B cell (primary cell): ENCODE results near the gene INPP4A. TPM values are rescaled to one million over a fixed set of nuclear protein-coding genes. Genes with fewer than 3 reads are reported as not detected.

ENCODE experiments used
- ATAC-seq: fragments of 200-7000 bp; cut with Tn5 transposase; one replicate; pipeline ENCODE4 v1.10.0; 2021; ENCODE audit warnings: low read depth, mild to moderate bottlenecking, moderate number of reproducible peaks, moderate library complexity
- CTCF ChIA-PET: fragments of 350-600 bp; sonication (Branson Sonifier 250); formaldehyde crosslinking; loops from one replicate; lab custom pipeline; 2021; ENCODE audit warnings: antibody characterized with exemption, inconsistent platforms; lab: Charles Lee
- POLR2A ChIA-PET: fragments of 350-600 bp; sonication (Branson Sonifier 250); formaldehyde crosslinking; loops from one replicate; lab custom pipeline; 2021; ENCODE audit warnings: antibody characterized with exemption; lab: Charles Lee
- DNase-seq: peaks from one replicate; pipeline ENCODE4 v3.0.0; 2013
- H2AFZ ChIP-seq: 2 replicates; pipeline ENCODE4 v1.6.1; 2012; ENCODE audit warnings: mild to moderate bottlenecking, low read depth, low read length; ENCODE audit not compliant: insufficient read depth, poor library complexity, severe bottlenecking
- H3K27ac ChIP-seq, 2 donors: 1 replicate in 1 of 2; 2 replicates in 1 of 2; pipeline ENCODE4 v1.5.1; 2012 to 2013; ENCODE audit warnings: low read length in 2 of 2, mild to moderate bottlenecking in 2 of 2, moderate library complexity in 1 of 2
- H3K27me3 ChIP-seq, 4 experiments: fragments of 200-600 bp in 1 of 4; sonication (generic) in 1 of 4; replicated peaks in 1 of 4; 1 replicate in 2 of 4; 2 replicates in 2 of 4; pipeline versions ENCODE4 v1.6.1 to v1.7.0; 2013 to 2016; ENCODE audit warnings: low read length in 3 of 4, mild to moderate bottlenecking in 2 of 4, mixed read lengths in 1 of 4, moderate library complexity in 1 of 4; ENCODE audit not compliant: insufficient read depth in 4 of 4, control insufficient read depth in 3 of 4; ENCODE audit errors: control extremely low read depth in 1 of 4
- H3K36me3 ChIP-seq, 2 experiments: replicated peaks in 1 of 2; 1 replicate in 1 of 2; 2 replicates in 1 of 2; pipeline versions ENCODE4 v1.6.1 to v1.7.1; 2013; ENCODE audit warnings: low read length in 1 of 2; ENCODE audit not compliant: insufficient read depth in 2 of 2, control insufficient read depth in 1 of 2; ENCODE audit errors: control extremely low read depth in 1 of 2, extremely low read depth in 1 of 2
- H3K4me1 ChIP-seq, 2 donors: fragments of 200-600 bp in 1 of 2; sonication (generic) in 1 of 2; 1 replicate in 1 of 2; 2 replicates in 1 of 2; pipeline versions ENCODE4 v1.5.1 to v1.6.1; 2013 to 2017; ENCODE audit warnings: low read length in 2 of 2; ENCODE audit not compliant: control insufficient read depth in 2 of 2, insufficient read depth in 2 of 2
- H3K4me2 ChIP-seq: replicated peaks from 2 replicates; pipeline ENCODE3; 2012; ENCODE audit warnings: mild to moderate bottlenecking, low read depth, low read length; ENCODE audit not compliant: poor library complexity, severe bottlenecking
- H3K4me3 ChIP-seq, 5 experiments: fragments of 200-600 bp in 1 of 5; sonication (generic) in 1 of 5; 1 replicate in 3 of 5; 2 replicates in 2 of 5; pipeline versions ENCODE4 v1.5.1 to v1.7.0; 2011 to 2016; ENCODE audit warnings: low read length in 4 of 5, mild to moderate bottlenecking in 4 of 5, low read depth in 2 of 5, control low read depth in 1 of 5, moderate library complexity in 1 of 5; ENCODE audit not compliant: insufficient read depth in 1 of 5; ENCODE audit errors: control extremely low read depth in 1 of 5, extremely low read depth in 1 of 5
- H3K79me2 ChIP-seq: fragments of 200-600 bp; sonication (generic); one replicate; pipeline ENCODE4 v1.6.0; 2016; ENCODE audit warnings: low read length; ENCODE audit not compliant: control insufficient read depth, insufficient read depth
- H3K9ac ChIP-seq: fragments of 200-600 bp; sonication (generic); 2 replicates; pipeline ENCODE4 v1.6.1; 2017; ENCODE audit warnings: mild to moderate bottlenecking, low read length, moderate library complexity
- H3K9me3 ChIP-seq, 3 donors: one replicate each; pipeline versions ENCODE4 v1.6.1 to v1.7.1; 2013; ENCODE audit warnings: low read length in 2 of 3; ENCODE audit not compliant: control insufficient read depth in 2 of 3, insufficient read depth in 1 of 3; ENCODE audit errors: control extremely low read depth in 1 of 3
- H4K20me1 ChIP-seq: 2 replicates; pipeline ENCODE4 v1.6.0; 2012; ENCODE audit warnings: mild to moderate bottlenecking, low read length; ENCODE audit not compliant: insufficient read depth, control insufficient read depth, poor library complexity, severe bottlenecking
- H3K27ac Mint-ChIP-seq: one replicate; pipeline ENCODE4 v1.8.0; 2021; ENCODE audit warnings: mixed read lengths
- H3K27me3 Mint-ChIP-seq: one replicate; pipeline ENCODE4 v1.8.0; 2021; ENCODE audit warnings: mixed read lengths
- H3K4me1 Mint-ChIP-seq: one replicate; pipeline ENCODE4 v1.8.0; 2021; ENCODE audit warnings: mixed read lengths
- H3K4me3 Mint-ChIP-seq: one replicate; pipeline ENCODE4 v1.8.0; 2021; ENCODE audit warnings: mixed read lengths
- H3K9me3 Mint-ChIP-seq: one replicate; pipeline ENCODE4 v1.8.0; 2022; ENCODE audit warnings: mixed read lengths; ENCODE audit not compliant: insufficient read depth
- EZH2 ChIP-seq: IDR thresholded peaks from 2 replicates; pipeline ENCODE4 v1.6.1; 2012; ENCODE audit warnings: borderline replicate concordance, low read depth, mild to moderate bottlenecking, moderate library complexity, low read length; ENCODE audit not compliant: insufficient read depth, poor library complexity, severe bottlenecking
- WGBS: methylation state at CpG from one replicate; pipeline ENCODE4 v1.1.5; 2013; ENCODE audit warnings: missing lambda C conversion rate; ENCODE audit not compliant: insufficient coverage; 5-methylcytosine and 5-hydroxymethylcytosine counted together
- intact Hi-C: fragments of 100-400 bp; cut with micrococcal nuclease; formaldehyde crosslinking; loops from one replicate; pipeline ENCODE4 v1.10.0; 2022
- polyA plus RNA-seq: library from polyadenylated mRNA; depleted of rRNA; stranded (reverse); fragments of >200 nt; gene quantifications from 2 replicates; pipeline ENCODE4 v1.2.3, GENCODE V29; 2012
- total RNA-seq, 2 donors: library from RNA; stranded (reverse); fragments of 120-200 nt in 1 of 2; gene quantifications; 1 replicate in 1 of 2; 2 replicates in 1 of 2; pipeline versions ENCODE4 v1.2.3 to v1.2.4, GENCODE V29; 2013 to 2022
- TF ChIP-seq, protein P1 (sequence below): fragments of 200-600 bp; IDR thresholded peaks from one replicate; pipeline ENCODE4 v1.8.0; 2022; ENCODE audit warnings: antibody characterized with exemption, mild to moderate bottlenecking

Gene INPP4A
- total and polyA plus RNA-seq, 2 donors (not counting 1 experiment from before 2014, with no cell fraction given): 10.7 to 22.5 TPM

GRCh38 chr2:98445177-98445682 lies 572 bp downstream of the INPP4A start:
- no peaks in the 10 kb centered on the region for H3K27me3 Mint-ChIP-seq
- no peaks in the 10 kb centered on the region for H3K9me3 Mint-ChIP-seq
- Histone ChIP-seq H3K9ac (peak overlapping the region; percentile 84), H3K79me2 (peaks cover 40% of the 10 kb centered on the region), H4K20me1 (no peaks in the 10 kb centered on the region), H3K4me1 (peaks cover 13 to 16% of the 10 kb centered on the region in 2 donors), H3K4me2 (peak overlapping the region; percentile 92), H3K4me3 (peak overlapping the region; percentile 42 to 89 (median 71)), H3K9me3 (peaks cover 0 to 7% (median under 1%) of the 10 kb centered on the region in 3 donors), H3K27me3 (no peaks in the 10 kb centered on the region), H3K36me3 (no peaks in the 10 kb centered on the region), H3K27ac (peak overlapping the region in 1 of 2 donors; percentile 50), H2AFZ (peak overlapping the region; percentile 92)
- ATAC-seq (peak; percentile 22), DNase-seq (no peak)
- H3K4me3 Mint-ChIP-seq: peak overlapping the region; percentile 95
- intact Hi-C loops: loop anchor here (1.0 to 10.0 kb wide), 4 partner anchors 16 to 160 kb away; partner anchors contain the start of genes COA5 and UNC50
- TF ChIP-seq, protein P1, sequence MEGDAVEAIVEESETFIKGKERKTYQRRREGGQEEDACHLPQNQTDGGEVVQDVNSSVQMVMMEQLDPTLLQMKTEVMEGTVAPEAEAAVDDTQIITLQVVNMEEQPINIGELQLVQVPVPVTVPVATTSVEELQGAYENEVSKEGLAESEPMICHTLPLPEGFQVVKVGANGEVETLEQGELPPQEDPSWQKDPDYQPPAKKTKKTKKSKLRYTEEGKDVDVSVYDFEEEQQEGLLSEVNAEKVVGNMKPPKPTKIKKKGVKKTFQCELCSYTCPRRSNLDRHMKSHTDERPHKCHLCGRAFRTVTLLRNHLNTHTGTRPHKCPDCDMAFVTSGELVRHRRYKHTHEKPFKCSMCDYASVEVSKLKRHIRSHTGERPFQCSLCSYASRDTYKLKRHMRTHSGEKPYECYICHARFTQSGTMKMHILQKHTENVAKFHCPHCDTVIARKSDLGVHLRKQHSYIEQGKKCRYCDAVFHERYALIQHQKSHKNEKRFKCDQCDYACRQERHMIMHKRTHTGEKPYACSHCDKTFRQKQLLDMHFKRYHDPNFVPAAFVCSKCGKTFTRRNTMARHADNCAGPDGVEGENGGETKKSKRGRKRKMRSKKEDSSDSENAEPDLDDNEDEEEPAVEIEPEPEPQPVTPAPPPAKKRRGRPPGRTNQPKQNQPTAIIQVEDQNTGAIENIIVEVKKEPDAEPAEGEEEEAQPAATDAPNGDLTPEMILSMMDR: peak; percentile 4
- TF ChIP-seq EZH2: no peak
- CTCF ChIA-PET: no interaction called here
- H3K27ac Mint-ChIP-seq: peak overlapping the region; percentile 81
- under 1% methylated on average over 31 of the region's 34 CpGs for WGBS
- POLR2A ChIA-PET: no interaction called here
- peaks cover 19% of the 10 kb centered on the region for H3K4me1 Mint-ChIP-seq
